ENCODE data around the gene SLC22A9. TPM values are rescaled to one million over a fixed set of nuclear protein-coding genes. Genes with fewer than 3 reads are reported as not detected.

SLC22A9 gene
- total and polyA plus RNA-seq, 2 of the 4 experiments (the other 2 are of a cell fraction), result not detected

GRCh38 chr11:63371396-63371795, 1.8 kb downstream of the SLC22A9 start:
- Histone ChIP-seq H3K27ac (ENCODE audit: insufficient read depth, low read length) (no peak overlapping the region), H3K4ac (ENCODE audit: low read depth, low read length) (no peak overlapping the region), H2BK120ac (ENCODE audit: low read depth, low read length) (no peak overlapping the region), H2BK5ac (ENCODE audit: low read depth, low read length, poor library complexity, severe bottlenecking) (no peak overlapping the region), H4K20me1 (ENCODE audit: insufficient read depth, low read length) (no peaks in the 10 kb centered on the region), H4K8ac (ENCODE audit: low read depth in 2 of 2, low read length in 2 of 2) (no peak overlapping the region), H3K36me3 (ENCODE audit: control insufficient read depth, insufficient read depth, low read length) (no peaks in the 10 kb centered on the region), H3K4me3 (ENCODE audit: insufficient read depth, low read depth, low read length) (no peak overlapping the region), H2AK5ac (ENCODE audit: low read depth, low read length) (no peak overlapping the region), H3K23ac (ENCODE audit: low read depth, low read length) (no peak overlapping the region), H3K9me1 (ENCODE audit: insufficient read depth, low read length) (no peaks in the 10 kb centered on the region), H2AK9ac (replicated peaks; ENCODE audit: low read depth, low read length, poor library complexity) (no peak overlapping the region), H3K56ac (ENCODE audit: extremely low read depth, insufficient read depth, low read length) (no peak overlapping the region), H3K9ac (ENCODE audit: low read depth, low read length) (no peak overlapping the region), H3K18ac (ENCODE audit: low read depth, low read length) (no peak overlapping the region), H4K5ac (ENCODE audit: low read depth, low read length) (no peak overlapping the region), H3K14ac (replicated peaks; ENCODE audit: low read depth, low read length) (no peak overlapping the region), H3K4me2 (ENCODE audit: low read depth, low read length) (no peak overlapping the region), H3K9me3 (ENCODE audit: control insufficient read depth, insufficient read depth, low read length) (no peaks in the 10 kb centered on the region), H3K27me3 (ENCODE audit: control insufficient read depth, insufficient read depth, low read length) (no peaks in the 10 kb centered on the region), H2AFZ (replicated peaks; ENCODE audit: low read length, poor library complexity) (no peak overlapping the region), H4K91ac (ENCODE audit: insufficient read depth, low read depth, low read length) (no peak overlapping the region), H3K4me1 (ENCODE audit: control insufficient read depth, insufficient read depth, low read length) (no peaks in the 10 kb centered on the region), H2BK20ac (ENCODE audit: low read depth, low read length) (no peak overlapping the region), H3K79me1 (ENCODE audit: low read depth in 1 of 2, low read length in 2 of 2) (no peaks in the 10 kb centered on the region), H2BK15ac (ENCODE audit: low read depth, low read length) (no peak overlapping the region)
- CTCF ChIA-PET, result no interaction called here
- no peak for ATAC-seq (ENCODE audit: low read depth)
- TF ChIP-seq SMC3 (IDR thresholded peaks at IDR 0.05; ENCODE audit: low read depth, low read length) (no peak), RFX5 (IDR thresholded peaks at IDR 0.05; ENCODE audit: low read depth, low read length) (no peak), POLR2A (IDR thresholded peaks at IDR 0.05; ENCODE audit: low read depth, low read length) (no peak), FOS (IDR thresholded peaks at IDR 0.05; ENCODE audit: low read depth, low read length) (no peak), CHD1 (IDR thresholded peaks at IDR 0.05; ENCODE audit: low read depth, low read length) (no peak), ELK1 (IDR thresholded peaks at IDR 0.05; ENCODE audit: borderline replicate concordance, low read depth, low read length) (no peak), CEBPB (IDR thresholded peaks at IDR 0.05; ENCODE audit: low read depth, low read length) (no peak), MXI1 (IDR thresholded peaks at IDR 0.05; ENCODE audit: borderline replicate concordance, low read depth, low read length) (no peak)
- DNase-seq, result no peak
- no TSS peak for BruUV-seq (replicated peaks)
- in situ Hi-C loops (cut with MboI; ENCODE audit: low sequenced_read_pairs) (no loop called here), dilution Hi-C loops (cut with HindIII; ENCODE audit: low sequenced_read_pairs, unreplicated experiment) (no loop called here), intact Hi-C loops (cut with micrococcal nuclease) (no loop called here)
- POLR2A ChIA-PET (ENCODE audit: unreplicated experiment), result no interaction called here
- 40% methylated on average over 1 of the region's 2 CpGs; no CpG with 5 or more reads in 1 of the 2 experiments for WGBS, 2 experiments (ENCODE audit: extremely low coverage in 2 of 2, insufficient read length in 1 of 2)
